SH-SY5Y (cell line): ENCODE results near the gene MMP25.

Experiments
- GATA2 ChIP-seq: IDR thresholded peaks from 2 replicates; pipeline ENCODE4 v1.6.1; 2011; ENCODE audit warnings: mild to moderate bottlenecking, low read depth, low read length
- GATA3 ChIP-seq: IDR thresholded peaks from 2 replicates; pipeline ENCODE4 v1.6.1; 2011; ENCODE audit warnings: low read depth, mild to moderate bottlenecking, low read length, moderate library complexity

GRCh38 chr16:3007059-3007956 lies 39.1 kb upstream of the MMP25 start:
- TF ChIP-seq GATA3 (no peak), GATA2 (no peak)
